SK-N-SH (cell line): ENCODE results near the gene HSPG2.

ENCODE experiments used
- CHD2 ChIP-seq: fragments of 150-350 bp; IDR thresholded peaks from 2 replicates; pipeline ENCODE4 v1.6.1; 2018; ENCODE audit warnings: low read length; ENCODE audit not compliant: partially characterized antibody
- CTCF ChIP-seq: fragments of 200-600 bp; sonication (generic); IDR thresholded peaks from 2 replicates; pipeline ENCODE4 v1.6.1; 2017; ENCODE audit warnings: antibody characterized with exemption, mild to moderate bottlenecking, moderate library complexity
- POLR2AphosphoS5 ChIP-seq: IDR thresholded peaks from 2 replicates; pipeline ENCODE4 v1.6.1; 2012; ENCODE audit warnings: low read depth, low read length
- SIN3A ChIP-seq: IDR thresholded peaks from 2 replicates; pipeline ENCODE4 v1.6.1; 2012; ENCODE audit warnings: low read depth, mild to moderate bottlenecking, low read length, moderate library complexity, borderline replicate concordance

- TF ChIP-seq CTCF (no peak), POLR2AphosphoS5 (no peak), CHD2 (no peak), SIN3A (no peak)
Measured at GRCh38 chr1:21794656-21795055, 142.5 kb downstream of the HSPG2 start.
